HepG2 (cell line): Measurements from ENCODE around the gene TPO.

Experiments used
- KAT8 ChIP-seq: IDR thresholded peaks from 2 replicates; pipeline ENCODE4 v1.6.1; 2016; ENCODE audit warnings: missing genetic modification reagents, missing compliant biosample characterization
- SIN3A ChIP-seq: IDR thresholded peaks from 2 replicates; pipeline ENCODE4 v1.6.1; 2011; ENCODE audit warnings: low read depth, mild to moderate bottlenecking, control low read depth, low read length, borderline replicate concordance
- SMC3 ChIP-seq: IDR thresholded peaks from 2 replicates; pipeline ENCODE4 v1.6.1; 2011; ENCODE audit warnings: low read length, improper control_type of control experiment
- SP1 ChIP-seq, 2 experiments: fragments of 450-650 bp in 1 of 2; sonication (generic) in 1 of 2; formaldehyde crosslinking in 1 of 2; IDR thresholded peaks; 2 replicates each; pipeline versions ENCODE4 v1.4.0 to v1.6.1; 2016 to 2020; ENCODE audit warnings: missing genetic modification reagents in 1 of 2
- THYN1 ChIP-seq: sonication (generic); formaldehyde crosslinking; IDR thresholded peaks from 2 replicates; pipeline ENCODE4 v1.8.1; 2023; ENCODE audit warnings: low read depth, mild to moderate bottlenecking, moderate library complexity, missing genetic modification reagents, borderline replicate concordance
- ZNF615 ChIP-seq: sonication (generic); formaldehyde crosslinking; IDR thresholded peaks from 2 replicates; pipeline ENCODE4 v1.5.0; 2020; ENCODE audit warnings: mild to moderate bottlenecking, missing genetic modification reagents, borderline replicate concordance

DNA sequence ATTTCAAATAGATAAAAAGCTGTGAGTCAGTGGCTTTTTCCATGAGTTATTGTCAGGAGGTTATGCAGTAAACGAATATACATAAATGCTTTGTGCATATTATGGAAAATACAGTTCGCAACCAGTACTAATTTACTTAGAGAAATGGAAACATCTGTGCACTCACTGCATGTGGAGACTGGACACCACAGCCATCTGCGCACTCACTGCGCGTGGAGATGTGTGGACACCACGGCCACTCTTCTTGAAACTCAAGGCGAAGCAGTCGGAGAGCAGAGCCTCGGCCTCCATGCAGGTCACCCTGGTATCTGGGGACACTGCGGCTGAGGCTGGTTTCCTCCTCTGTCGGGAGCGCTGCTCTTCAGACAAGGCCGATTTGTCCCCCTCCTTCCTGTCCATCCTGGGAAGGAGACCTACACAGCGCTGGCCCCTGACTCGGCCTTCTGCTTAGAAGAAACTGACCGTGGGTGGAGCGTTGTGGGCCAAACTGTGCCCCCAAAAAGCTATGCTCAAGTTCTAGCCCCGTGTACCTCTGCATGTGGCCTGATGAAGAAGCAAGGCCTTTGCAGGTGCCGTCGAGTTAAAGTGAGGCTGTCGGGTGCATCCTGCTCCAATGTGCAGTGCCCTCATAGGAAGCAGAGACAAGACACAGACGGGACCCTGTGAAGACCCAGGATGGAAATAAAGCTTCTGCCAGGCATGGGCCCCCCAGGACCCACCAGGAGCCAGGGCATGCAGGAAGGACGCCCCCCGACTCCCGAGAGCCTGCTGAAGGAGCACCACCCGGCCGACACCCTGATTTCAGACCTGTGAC lies 88.0 kb downstream of the TPO start:
- TF ChIP-seq THYN1, result no peak
- TF ChIP-seq SMC3, result no peak
- TF ChIP-seq KAT8, result no peak
- no peak for TF ChIP-seq ZNF615 (CRISPR knock-in tag)
- TF ChIP-seq SP1 (IDR thresholded peaks at IDR 0.05), result no peak
- TF ChIP-seq SP1 (CRISPR knock-in tag; IDR thresholded peaks at IDR 0.05), result no peak
- no peak for TF ChIP-seq SIN3A
